Activated naive CD4-positive, alpha-beta T cell treated with Interleukin-2 at 50 U/mL for 16 hours (primary cell): Measurements from ENCODE around the gene CEP70.

Experiments used
- DNase-seq: peaks from one replicate; pipeline ENCODE4 v3.0.0-alpha.2; 2020

CEP70 gene

DNA sequence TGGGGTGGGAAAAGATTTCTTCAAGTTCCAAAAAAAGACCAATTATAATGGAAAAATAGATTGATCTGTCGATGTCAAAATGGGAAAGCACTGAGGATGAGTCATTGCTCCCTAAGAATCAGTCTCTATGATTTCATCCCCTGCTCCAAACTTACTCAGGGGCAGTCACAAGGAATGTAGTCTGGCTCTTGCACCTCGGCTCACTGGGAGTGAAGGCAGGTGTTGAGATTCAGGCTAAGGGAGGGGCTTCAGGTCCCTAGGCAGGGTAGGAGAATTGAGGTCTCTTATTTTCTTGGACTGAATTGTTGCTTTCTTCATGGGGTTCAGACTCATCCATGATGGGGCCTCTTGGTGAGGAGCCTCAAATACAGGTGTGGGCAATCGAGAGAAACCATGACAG lies 145.4 kb downstream of the CEP70 start:
- DNase-seq, result no peak

DNA sequence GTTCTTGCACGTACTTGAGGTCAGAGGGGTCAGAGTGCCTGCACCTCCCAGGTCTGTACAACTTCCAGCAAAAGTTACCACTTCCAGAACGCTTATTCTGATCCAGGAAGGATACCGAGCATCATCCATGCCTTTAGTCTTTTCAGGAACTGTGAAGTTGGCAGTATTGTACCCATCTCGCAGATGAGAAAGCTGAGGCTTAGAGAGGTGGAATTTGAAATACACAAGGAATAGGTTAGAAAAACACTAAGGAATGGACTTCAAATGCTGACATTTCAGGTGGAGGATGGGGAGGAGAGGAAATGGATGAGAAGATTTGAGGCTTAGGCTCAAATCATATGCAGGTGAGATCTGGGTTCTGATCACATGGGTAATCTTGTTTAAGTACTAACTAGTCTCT lies 148.4 kb downstream of the CEP70 start:
- DNase-seq, result no peak

DNA sequence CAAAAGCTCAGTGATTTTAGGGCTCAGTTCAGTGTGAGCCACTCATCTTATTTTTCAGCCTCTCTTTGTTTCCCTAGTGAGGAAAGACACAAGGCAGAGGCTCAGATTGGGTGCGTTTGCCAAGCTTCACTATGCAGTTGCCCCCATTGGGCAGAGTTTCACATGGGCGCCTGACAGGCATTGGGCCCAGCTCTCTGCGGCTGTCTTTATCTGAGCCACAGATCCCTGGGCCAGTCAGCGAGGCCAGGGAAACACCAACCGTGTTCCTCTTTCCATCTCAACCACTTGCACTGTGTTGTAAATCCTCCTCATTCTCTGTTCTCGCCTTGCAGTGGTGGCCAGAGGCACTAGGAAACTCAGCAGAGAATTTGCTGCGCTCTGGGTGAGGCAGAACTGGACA lies 148.8 kb downstream of the CEP70 start:
- DNase-seq, result no peak
